ENCODE measurements around the gene WNK4.

- TF ChIP-seq POLR2AphosphoS5 (IDR thresholded peaks at IDR 0.05; ENCODE audit: insufficient read depth in 1 of 2, low read depth in 1 of 2) (no peak), CTCF (IDR thresholded peaks at IDR 0.05) (no peak)
Observed at GRCh38 chr17:42783062-42783790, 2.8 kb downstream of the WNK4 start.
